Activated CD4-positive, alpha-beta memory T cell treated with anti-CD3 and anti-CD28 coated beads, Interleukin-2, amount 10 ng/mL, durations not matched to agents 7 days and 5 days (primary cell): Measurements from ENCODE around the gene WBP11. TPM values are rescaled to one million over a fixed set of nuclear protein-coding genes. Genes with fewer than 3 reads are reported as not detected.

Source experiments
- CTCF ChIA-PET: fragments of 350-600 bp; sonication (Branson Sonifier 250); formaldehyde crosslinking; loops from one replicate; lab custom pipeline; 2021; ENCODE audit warnings: antibody characterized with exemption, inconsistent platforms; lab: Charles Lee
- POLR2A ChIA-PET: fragments of 350-600 bp; sonication (Branson Sonifier 250); formaldehyde crosslinking; loops from one replicate; lab custom pipeline; 2021; ENCODE audit warnings: antibody characterized with exemption; lab: Charles Lee
- DNase-seq: peaks from one replicate; pipeline ENCODE4 v3.0.0-alpha.2; 2020
- H3K27ac Mint-ChIP-seq: one replicate; pipeline ENCODE4 v1.8.0; 2021; ENCODE audit warnings: mild to moderate bottlenecking, mixed read lengths
- H3K27me3 Mint-ChIP-seq: one replicate; pipeline ENCODE4 v1.8.0; 2021; ENCODE audit warnings: mixed read lengths
- H3K36me3 Mint-ChIP-seq: one replicate; pipeline ENCODE4 v1.8.0; 2021; ENCODE audit warnings: low read depth, mixed read lengths
- H3K4me1 Mint-ChIP-seq: one replicate; pipeline ENCODE4 v1.8.0; 2021; ENCODE audit warnings: mixed read lengths
- H3K4me3 Mint-ChIP-seq: one replicate; pipeline ENCODE4 v1.8.0; 2021; ENCODE audit warnings: mild to moderate bottlenecking, mixed read lengths
- H3K9me3 Mint-ChIP-seq: one replicate; pipeline ENCODE4 v1.8.0; 2021; ENCODE audit warnings: mixed read lengths
- total RNA-seq, 2 experiments: library from RNA; stranded (reverse); gene quantifications; one replicate each; pipeline ENCODE4 v1.2.3, GENCODE V29; 2021

Gene WBP11
- total RNA-seq, 2 experiments from 2014 or later = 91.1 to 92.7 TPM

- no peak for DNase-seq
- no peaks in the 10 kb centered on the region for H3K9me3 Mint-ChIP-seq
- H3K36me3 Mint-ChIP-seq = peaks cover 18% of the 10 kb centered on the region
- no peak overlapping the region for H3K27ac Mint-ChIP-seq
- H3K4me1 Mint-ChIP-seq = peaks cover 44% of the 10 kb centered on the region
- CTCF ChIA-PET = interaction anchor here (0.9 to 4.2 kb wide), 4 partner anchors 8 to 218 kb away, joined by 3 to 13 read pairs (median 7); no protein-coding TSS in a partner anchor
- no peak overlapping the region for H3K4me3 Mint-ChIP-seq
- POLR2A ChIA-PET = interaction anchor here (3.2 kb wide), 1 partner anchor 25 kb away, joined by 12 read pairs; the partner anchor contains the start of genes C12orf60 and WBP11
- H3K27me3 Mint-ChIP-seq = peaks cover 3% of the 10 kb centered on the region
Measured at GRCh38 chr12:14777271-14777670, 26.0 kb downstream of the WBP11 start.

GRCh38 chr12:14776236-14776961, 26.9 kb downstream of the WBP11 start:
- DNase-seq = no peak
- Mint-ChIP-seq H3K4me3 (peak overlapping the region; percentile 96), H3K9me3 (no peaks in the 10 kb centered on the region), H3K27me3 (peaks cover 3% of the 10 kb centered on the region), H3K36me3 (peaks cover 18% of the 10 kb centered on the region), H3K27ac (no peak overlapping the region), H3K4me1 (peaks cover 50% of the 10 kb centered on the region)
- ChIA-PET CTCF (interaction anchor here (1.1 to 4.2 kb wide), 6 partner anchors 10 to 219 kb away, joined by 3 to 24 read pairs (median 7); partner anchors contain the start of genes C12orf60 and WBP11), POLR2A (interaction anchor here (1.1 to 7.9 kb wide), 5 partner anchors 8 to 218 kb away, joined by 3 to 123 read pairs (median 23); partner anchors contain the start of genes ARHGDIB, C12orf60 and WBP11)

GRCh38 chr12:14775636-14775980, 27.7 kb downstream of the WBP11 start:
- H3K27me3 Mint-ChIP-seq = peaks cover 3% of the 10 kb centered on the region
- DNase-seq = no peak
- ChIA-PET POLR2A (interaction anchor here (0.8 to 7.9 kb wide), 17 partner anchors 9 to 410 kb away, joined by 3 to 123 read pairs (median 7); partner anchors contain the start of genes ARHGDIB, ATF7IP, C12orf60 and WBP11), CTCF (interaction anchor here (1.1 to 4.2 kb wide), 10 partner anchors 8 to 446 kb away, joined by 3 to 24 read pairs (median 6); partner anchors contain the start of genes C12orf60, RERG and WBP11)
- H3K36me3 Mint-ChIP-seq = peaks cover 21% of the 10 kb centered on the region
- H3K27ac Mint-ChIP-seq = peak overlapping the region; percentile 95
- H3K4me3 Mint-ChIP-seq = peak overlapping the region; percentile 96
- H3K9me3 Mint-ChIP-seq = no peaks in the 10 kb centered on the region
- peaks cover 45% of the 10 kb centered on the region for H3K4me1 Mint-ChIP-seq

GRCh38 chr12:14774906-14775635, 28.2 kb downstream of the WBP11 start:
- Mint-ChIP-seq H3K4me3 (peak overlapping the region; percentile 96), H3K4me1 (peaks cover 41% of the 10 kb centered on the region), H3K27me3 (peaks cover 3% of the 10 kb centered on the region), H3K36me3 (peaks cover 27% of the 10 kb centered on the region), H3K9me3 (no peaks in the 10 kb centered on the region), H3K27ac (peak overlapping the region; percentile 95)
- DNase-seq = peak; percentile 41
- CTCF ChIA-PET = interaction anchor here (1.1 to 4.2 kb wide), 11 partner anchors 9 to 446 kb away, joined by 3 to 24 read pairs (median 5); partner anchors contain the start of genes ATF7IP, C12orf60, RERG and WBP11
- POLR2A ChIA-PET = interaction anchor here (0.6 to 7.9 kb wide), 26 partner anchors 9 to 757 kb away, joined by 3 to 123 read pairs (median 6); partner anchors contain the start of genes ARHGDIB, ATF7IP, C12orf60 and ERP27

GRCh38 chr12:14774074-14774905, 29.0 kb downstream of the WBP11 start:
- Mint-ChIP-seq H3K27ac (peak overlapping the region; percentile 95), H3K4me3 (peak overlapping the region; percentile 96), H3K4me1 (peaks cover 41% of the 10 kb centered on the region), H3K27me3 (peaks cover 3% of the 10 kb centered on the region), H3K36me3 (peaks cover 34% of the 10 kb centered on the region), H3K9me3 (no peaks in the 10 kb centered on the region)
- POLR2A ChIA-PET = interaction anchor here (0.6 to 7.9 kb wide), 35 partner anchors 8 to 788 kb away, joined by 3 to 123 read pairs (median 4); partner anchors contain the start of genes ARHGDIB, ATF7IP, C12orf60 and ERP27
- DNase-seq = peak; percentile 95
- CTCF ChIA-PET = interaction anchor here (1.0 to 3.2 kb wide), 6 partner anchors 12 to 447 kb away, joined by 3 to 24 read pairs (median 6); partner anchors contain the start of genes ATF7IP, C12orf60, RERG and WBP11

- Mint-ChIP-seq H3K27ac (peak overlapping the region; percentile 95), H3K4me3 (peak overlapping the region; percentile 96), H3K9me3 (no peaks in the 10 kb centered on the region), H3K27me3 (peaks cover 3% of the 10 kb centered on the region), H3K4me1 (peaks cover 45% of the 10 kb centered on the region), H3K36me3 (peaks cover 41% of the 10 kb centered on the region)
- ChIA-PET POLR2A (interaction anchor here (0.6 to 7.9 kb wide), 25 partner anchors 8 to 788 kb away, joined by 3 to 123 read pairs (median 5); partner anchors contain the start of genes ARHGDIB, ATF7IP, C12orf60 and ERP27), CTCF (interaction anchor here (1.0 to 3.2 kb wide), 3 partner anchors 16 to 29 kb away, joined by 3 to 24 read pairs (median 4); partner anchors contain the start of genes C12orf60 and WBP11)
- DNase-seq = no peak
Measured at GRCh38 chr12:14773685-14774073, 29.6 kb downstream of the WBP11 start.

- no peaks in the 10 kb centered on the region for H3K27me3 Mint-ChIP-seq
- H3K4me3 Mint-ChIP-seq = no peak overlapping the region
- peaks cover 49% of the 10 kb centered on the region for H3K4me1 Mint-ChIP-seq
- no peaks in the 10 kb centered on the region for H3K9me3 Mint-ChIP-seq
- DNase-seq = no peak
- peak overlapping the region; percentile 52 for H3K27ac Mint-ChIP-seq
- POLR2A ChIA-PET = interaction anchor here (0.7 to 7.9 kb wide), 15 partner anchors 11 to 407 kb away, joined by 3 to 123 read pairs (median 7); partner anchors contain the start of genes ARHGDIB, ATF7IP, C12orf60 and WBP11
- peaks cover 47% of the 10 kb centered on the region for H3K36me3 Mint-ChIP-seq
- CTCF ChIA-PET = interaction anchor here (1.0 to 1.1 kb wide), 2 partner anchors 17 to 27 kb away, joined by 3 to 4 read pairs; no protein-coding TSS in a partner anchor
Measured at GRCh38 chr12:14772946-14773345, 30.3 kb downstream of the WBP11 start.

GRCh38 chr12:14771651-14772137, 31.6 kb downstream of the WBP11 start:
- no peaks in the 10 kb centered on the region for H3K9me3 Mint-ChIP-seq
- DNase-seq = peak; percentile 32
- POLR2A ChIA-PET = interaction anchor here (0.6 to 7.9 kb wide), 41 partner anchors 8 to 1138 kb away, joined by 3 to 177 read pairs (median 5); partner anchors contain the start of genes ARHGDIB, ATF7IP, C12orf60 and ERP27
- CTCF ChIA-PET = interaction anchor here (0.7 to 3.1 kb wide), 7 partner anchors 28 to 406 kb away, joined by 3 to 50 read pairs (median 9); partner anchors contain the start of genes ARHGDIB, ATF7IP, C12orf60 and WBP11
- H3K27ac Mint-ChIP-seq = peak overlapping the region; percentile 98
- peaks cover 56% of the 10 kb centered on the region for H3K4me1 Mint-ChIP-seq
- H3K36me3 Mint-ChIP-seq = peaks cover 59% of the 10 kb centered on the region
- H3K4me3 Mint-ChIP-seq = peak overlapping the region; percentile 90
- no peaks in the 10 kb centered on the region for H3K27me3 Mint-ChIP-seq

GRCh38 chr12:14770496-14771461, 32.5 kb downstream of the WBP11 start:
- Mint-ChIP-seq H3K27ac (peak overlapping the region; percentile 98), H3K4me3 (peak overlapping the region; percentile 90), H3K4me1 (peaks cover 52% of the 10 kb centered on the region), H3K36me3 (peaks cover 67% of the 10 kb centered on the region), H3K27me3 (no peaks in the 10 kb centered on the region), H3K9me3 (peaks cover 3% of the 10 kb centered on the region)
- ChIA-PET CTCF (interaction anchor here (0.7 to 3.1 kb wide), 19 partner anchors 10 to 450 kb away, joined by 3 to 50 read pairs (median 4); partner anchors contain the start of genes ARHGDIB, ATF7IP, C12orf60 and RERG), POLR2A (interaction anchor here (0.6 to 7.9 kb wide), 56 partner anchors 8 to 1139 kb away, joined by 3 to 177 read pairs (median 4); partner anchors contain the start of genes ARHGDIB, ATF7IP, C12orf60 and ERP27)
- peak; percentile 97 for DNase-seq

GRCh38 chr12:14769969-14770495, 33.2 kb downstream of the WBP11 start:
- ChIA-PET POLR2A (interaction anchor here (0.6 to 7.9 kb wide), 39 partner anchors 11 to 792 kb away, joined by 3 to 177 read pairs (median 5); partner anchors contain the start of genes ARHGDIB, ATF7IP, C12orf60 and WBP11), CTCF (interaction anchor here (0.8 to 3.1 kb wide), 21 partner anchors 11 to 451 kb away, joined by 3 to 50 read pairs (median 4); partner anchors contain the start of genes ARHGDIB, ATF7IP, C12orf60 and RERG)
- Mint-ChIP-seq H3K9me3 (peaks cover 3% of the 10 kb centered on the region), H3K27me3 (no peaks in the 10 kb centered on the region), H3K27ac (peak overlapping the region; percentile 98), H3K36me3 (peaks cover 68% of the 10 kb centered on the region), H3K4me1 (peaks cover 47% of the 10 kb centered on the region), H3K4me3 (peak overlapping the region; percentile 90)
- DNase-seq = peak; percentile 86
